Fibroblast of upper back skin (primary cell): ENCODE results near the gene MAP4K5.
"Not testable (repeated sequence)": the region's sequence is repeated elsewhere in the genome, so short reads cannot be mapped to it uniquely, and the experiment has no call there.

Experiments
- DNase-seq: peaks from one replicate; pipeline ENCODE4 v3.0.0-alpha.2; 2013

MAP4K5 gene

GRCh38 chr14:50531595-50532501, 521 bp downstream of the MAP4K5 start:
- peak; percentile 32 for DNase-seq

- no peak for DNase-seq
Measured at GRCh38 chr14:50530794-50531365, 1.5 kb downstream of the MAP4K5 start.

DNA sequence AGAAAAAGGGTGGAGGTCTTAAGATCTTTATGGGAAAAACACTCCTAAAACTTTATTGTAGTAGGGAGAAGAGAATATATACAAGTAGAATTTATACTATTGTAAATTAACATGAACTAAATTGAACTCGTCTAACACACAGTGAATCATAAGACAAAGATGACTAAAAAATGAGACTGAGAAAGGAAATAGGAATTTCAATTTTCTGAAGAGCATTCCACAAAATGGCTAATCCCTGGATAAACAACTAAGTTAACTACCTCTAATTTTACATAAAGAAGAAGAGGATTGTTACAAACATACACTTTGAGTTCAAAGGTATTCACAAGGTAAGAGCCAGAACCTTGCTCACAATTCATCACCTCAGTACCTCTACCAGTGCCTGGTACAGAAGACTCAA, 2.0 kb downstream of the MAP4K5 start:
- peak; percentile 45 for DNase-seq

DNA sequence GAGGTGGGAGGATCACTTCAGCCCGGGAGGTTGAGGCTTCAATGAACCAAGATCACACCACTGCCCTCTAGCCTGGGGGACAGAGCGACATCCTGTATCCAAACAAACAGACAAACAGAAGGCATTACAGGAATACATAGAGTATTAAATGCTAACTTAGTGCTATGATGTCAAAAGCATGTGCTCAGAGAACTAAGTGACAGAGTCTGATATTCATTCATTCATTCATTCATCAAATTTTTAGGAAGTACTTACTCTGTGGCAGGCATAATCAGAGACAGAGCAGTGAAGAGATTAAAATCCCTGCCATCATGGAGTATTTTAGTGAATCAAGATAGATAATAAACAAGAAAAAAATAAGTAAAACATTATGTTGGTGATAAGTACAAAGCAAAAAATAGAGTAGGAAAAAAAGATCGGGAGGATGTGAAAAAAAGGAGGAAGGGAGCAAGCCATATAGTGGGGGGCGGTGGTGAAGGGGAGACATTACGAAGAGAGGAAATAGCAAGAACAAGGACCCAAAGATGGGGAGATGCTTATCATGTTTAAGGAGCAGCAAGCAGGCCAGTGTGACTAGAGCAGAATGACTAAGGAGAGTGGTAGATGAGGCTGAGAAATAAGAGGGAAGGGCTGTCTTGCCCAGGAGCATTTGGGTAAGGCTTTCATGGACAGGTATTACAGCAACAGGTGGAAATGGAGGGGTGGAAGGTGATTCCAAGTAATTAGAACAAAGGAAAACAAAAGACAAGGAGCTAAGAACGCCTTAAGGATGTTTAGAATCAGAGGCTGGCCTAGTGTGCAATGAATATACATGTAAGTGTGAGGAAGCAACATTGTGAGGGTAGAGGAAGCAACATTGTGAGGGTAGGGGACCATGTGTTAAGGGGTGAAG, 2.8 kb downstream of the MAP4K5 start:
- DNase-seq: no peak

DNA sequence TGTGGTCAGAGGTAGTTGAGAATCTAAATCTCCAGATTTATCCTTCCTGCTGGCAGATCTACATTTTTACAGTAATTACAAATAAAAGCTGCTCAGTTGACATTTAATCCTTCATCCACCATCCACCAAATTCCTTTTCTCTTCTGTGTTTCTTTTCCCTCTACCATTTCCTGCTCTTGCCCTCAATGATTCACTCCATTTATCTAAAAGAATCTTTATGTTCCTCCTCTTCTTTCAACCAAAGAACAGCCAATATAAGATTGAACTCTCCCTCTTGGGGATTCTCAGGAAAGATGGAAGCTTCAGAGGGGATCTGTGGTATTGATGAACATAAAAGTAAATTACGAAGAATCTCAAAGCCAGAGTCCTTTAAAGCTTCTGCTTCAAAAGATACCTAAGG, 4.4 kb downstream of the MAP4K5 start:
- DNase-seq: peak; percentile 79

DNA sequence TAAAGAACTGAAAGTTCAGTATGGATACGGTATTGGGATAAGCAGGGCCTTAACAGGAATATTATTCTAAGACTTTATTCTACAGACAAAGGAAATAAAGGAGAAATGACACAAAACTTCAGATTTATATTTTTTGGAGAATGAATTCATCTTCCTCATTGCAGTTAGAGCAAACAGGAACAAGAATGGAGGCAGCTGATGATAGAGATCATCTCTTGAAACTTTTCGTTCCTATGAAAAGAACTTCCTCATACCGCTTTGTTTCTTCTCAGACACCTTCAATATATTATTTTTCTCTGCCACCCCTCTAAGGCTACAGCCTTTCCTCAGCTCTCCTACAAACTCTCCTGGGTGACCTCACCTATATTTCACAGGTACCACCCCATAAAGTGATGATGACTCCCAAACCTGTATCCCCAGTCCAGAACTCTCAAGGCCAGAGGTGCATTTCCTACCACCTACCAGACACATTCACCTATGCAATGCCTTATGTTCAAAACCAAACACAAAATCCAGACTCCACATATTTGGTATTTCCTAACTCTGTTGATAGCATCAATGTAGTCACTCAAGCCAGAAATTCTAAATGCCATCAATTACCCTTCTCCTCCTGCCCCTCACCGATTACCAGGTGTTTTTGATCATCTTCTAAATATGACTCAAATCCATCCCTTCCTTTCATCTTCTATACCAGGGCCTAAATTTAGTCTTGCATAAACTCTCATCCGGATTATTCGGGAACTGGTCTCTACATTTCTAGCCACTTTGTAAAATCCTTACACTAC, 7.4 kb downstream of the MAP4K5 start:
- peak; percentile 55 for DNase-seq

DNA sequence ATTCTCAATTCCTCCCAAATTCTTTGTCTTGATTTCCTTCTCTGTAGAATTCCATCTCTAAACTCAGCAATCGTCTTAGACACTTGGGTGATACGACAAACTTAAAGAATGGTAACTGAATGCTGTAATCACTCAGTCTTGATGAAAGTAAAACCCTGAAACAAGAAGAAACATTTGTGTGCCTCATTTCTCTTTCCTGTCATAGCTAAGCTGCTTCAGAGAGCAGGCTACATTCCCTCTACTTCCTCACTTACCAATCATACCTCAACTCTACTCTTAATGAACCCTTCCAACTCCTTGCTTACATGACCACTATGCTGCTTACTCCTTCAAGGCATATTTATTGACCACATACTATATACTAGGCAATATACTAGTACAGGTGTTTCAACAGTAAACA, 8.3 kb downstream of the MAP4K5 start:
- DNase-seq: no peak

- DNase-seq: no peak
Measured at GRCh38 chr14:50523271-50524041, 8.9 kb downstream of the MAP4K5 start.

- DNase-seq: no peak
Measured at GRCh38 chr14:50521912-50522341, 10.4 kb downstream of the MAP4K5 start.

DNA sequence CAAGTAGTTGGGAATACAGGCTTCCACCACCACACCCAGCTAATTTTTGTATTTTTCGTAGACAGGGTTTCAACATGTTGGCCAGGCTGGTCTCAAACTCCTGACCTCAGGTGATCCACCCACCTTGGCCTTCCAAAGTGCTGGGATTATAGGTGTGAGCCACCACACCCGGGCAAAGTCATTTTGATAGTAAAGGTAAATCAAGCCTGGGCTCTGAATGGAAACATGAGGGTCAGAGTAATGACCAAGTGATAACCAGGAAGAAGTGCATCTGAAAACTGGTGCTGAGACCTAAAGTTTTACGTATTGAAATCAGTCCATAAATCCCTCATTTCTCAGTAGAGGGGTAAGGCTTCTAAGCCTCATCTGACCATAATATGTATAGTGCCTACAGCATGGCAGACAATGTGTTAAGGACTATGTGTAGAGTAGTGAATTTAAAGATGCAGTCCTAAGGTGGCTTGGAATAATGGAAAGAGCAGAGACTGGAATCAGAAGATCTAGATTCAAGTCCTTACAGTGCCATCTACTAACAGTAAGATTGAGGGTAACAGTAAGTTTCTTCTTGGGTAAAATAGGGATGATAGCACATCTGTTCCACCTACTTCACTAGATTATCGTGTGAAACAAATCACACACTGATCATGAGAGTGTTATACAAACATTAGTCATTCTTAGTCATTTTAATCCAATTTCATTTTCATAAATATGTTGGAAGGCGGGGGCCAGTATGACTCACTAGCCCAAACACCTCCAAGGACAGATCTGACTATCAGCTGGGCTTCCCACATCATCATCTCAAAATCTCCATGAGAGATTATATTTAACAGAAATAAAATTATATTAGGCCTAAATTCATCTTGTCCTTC, 11.2 kb downstream of the MAP4K5 start:
- DNase-seq: peak; percentile 75

GRCh38 chr14:50516091-50516490, 16.3 kb downstream of the MAP4K5 start:
- DNase-seq: no peak

- no peak for DNase-seq
Measured at GRCh38 chr14:50512463-50512862, 19.9 kb downstream of the MAP4K5 start.

DNA sequence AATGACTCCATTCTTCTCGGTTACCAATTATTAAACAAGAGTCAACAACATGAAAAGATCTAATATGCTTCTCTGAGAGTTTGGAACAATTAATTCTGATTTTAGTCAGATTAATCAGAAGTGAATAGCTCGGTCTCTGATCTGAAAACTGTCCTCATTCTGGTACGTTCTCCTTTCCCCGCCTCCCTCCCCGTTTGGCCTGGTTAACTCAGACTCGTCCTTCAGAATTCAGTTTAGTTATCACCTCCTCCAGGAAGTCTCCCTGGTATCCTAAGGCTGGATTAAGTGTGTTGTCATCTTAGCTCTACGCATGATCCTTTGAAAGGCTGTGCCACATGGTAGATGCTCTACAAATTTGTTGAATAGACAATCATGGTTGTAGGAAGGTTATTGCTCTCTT, 22.2 kb downstream of the MAP4K5 start:
- DNase-seq: no peak

DNA sequence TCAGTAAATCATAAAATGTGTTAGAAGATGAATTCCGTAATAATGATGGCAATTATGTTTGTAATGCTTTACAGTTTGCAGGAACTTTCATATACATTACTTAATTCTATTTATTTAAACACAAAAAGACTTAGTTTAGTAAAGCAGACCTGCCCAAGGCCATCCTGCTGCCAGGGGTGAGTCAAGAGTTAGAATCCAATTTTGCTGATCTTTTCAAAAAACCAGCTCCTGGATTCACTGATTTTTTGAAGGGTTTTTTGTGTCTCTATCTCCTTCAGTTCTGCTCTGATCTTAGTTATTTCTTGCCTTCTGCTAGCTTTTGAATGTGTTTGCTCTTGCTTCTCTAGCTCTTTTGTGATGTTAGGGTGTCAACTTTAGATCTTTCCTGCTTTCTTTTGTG, 25.3 kb downstream of the MAP4K5 start:
- DNase-seq: not testable (repeated sequence)

GRCh38 chr14:50501642-50502041, 30.7 kb downstream of the MAP4K5 start:
- DNase-seq: peak; percentile 85

- DNase-seq: no peak
Measured at GRCh38 chr14:50497351-50497750, 35.0 kb downstream of the MAP4K5 start.

GRCh38 chr14:50489851-50490250, 42.5 kb downstream of the MAP4K5 start:
- DNase-seq: no peak

DNA sequence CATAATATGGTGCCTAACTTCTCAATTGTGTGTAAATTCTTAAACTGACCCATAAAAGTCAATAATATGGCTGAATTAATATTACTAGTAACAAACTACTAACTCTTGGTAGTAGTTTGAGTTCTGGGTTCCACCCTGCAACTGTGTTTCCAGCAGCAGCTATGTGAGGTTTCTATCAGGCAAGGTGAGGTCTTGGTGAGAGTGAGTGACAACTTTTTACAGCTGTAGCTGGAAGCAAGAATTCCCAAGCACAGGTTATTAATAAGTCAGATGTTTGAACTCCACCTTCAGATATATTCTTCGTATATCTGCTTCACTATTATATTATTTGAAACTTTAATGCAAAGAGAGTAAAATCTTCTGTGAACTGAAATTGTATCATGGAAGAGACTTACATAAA, 43.8 kb downstream of the MAP4K5 start:
- no peak for DNase-seq

GRCh38 chr14:50479041-50479440, 53.3 kb downstream of the MAP4K5 start:
- DNase-seq: no peak

GRCh38 chr14:50477760-50478159, 54.6 kb downstream of the MAP4K5 start:
- no peak for DNase-seq

- no peak for DNase-seq
Measured at GRCh38 chr14:50476134-50476533, 56.2 kb downstream of the MAP4K5 start.
